BJ (cell line): ENCODE data around the gene ZPBP2. TPM values are rescaled to one million over a fixed set of nuclear protein-coding genes. Genes with fewer than 3 reads are reported as not detected.

Source experiments
- CTCF ChIA-PET: fragments of 350-600 bp; formaldehyde crosslinking; extraction: SDS; loops from one replicate; lab custom pipeline; 2021; ENCODE audit warnings: antibody characterized with exemption, inconsistent platforms; lab: Yijun Ruan, JAX
- POLR2A ChIA-PET: fragments of 300-600 bp; sonication (Branson Sonifier 250); formaldehyde crosslinking; extraction: SDS; loops from one replicate; lab custom pipeline; 2021; ENCODE audit warnings: antibody characterized with exemption; lab: Charles Lee
- DNase-seq: peaks from one replicate; pipeline ENCODE4 v3.0.0-alpha.2; 2011; ENCODE audit warnings: low read depth
- H3K27me3 ChIP-seq: 2 replicates; pipeline ENCODE4 v1.6.0; 2011; ENCODE audit warnings: low read length; ENCODE audit not compliant: control insufficient read depth, insufficient read depth
- H3K36me3 ChIP-seq: 2 replicates; pipeline ENCODE4 v1.5.1; 2011; ENCODE audit warnings: low read length; ENCODE audit not compliant: control insufficient read depth, insufficient read depth
- H3K4me3 ChIP-seq: 2 replicates; pipeline ENCODE4 v1.5.1; 2011; ENCODE audit warnings: low read depth, mild to moderate bottlenecking, control low read depth, low read length
- polyA plus RNA-seq: library from polyadenylated mRNA; depleted of rRNA; stranded (reverse); fragments of >200 nt; gene quantifications from 2 replicates; pipeline ENCODE4 v1.2.3, GENCODE V29; 2011
- TF ChIP-seq, protein P1 (sequence below): IDR thresholded peaks from 2 replicates; pipeline ENCODE4 v1.5.1; 2011; ENCODE audit warnings: low read depth, mild to moderate bottlenecking, control low read depth, inconsistent platforms, low read length, moderate library complexity; ENCODE audit not compliant: insufficient read depth

Gene ZPBP2
- polyA plus RNA-seq, 1 experiment = not detected

- H3K4me3 ChIP-seq = no peak overlapping the region
- POLR2A ChIA-PET = no interaction called here
- peaks cover 5% of the 10 kb centered on the region for H3K36me3 ChIP-seq
- H3K27me3 ChIP-seq = no peaks in the 10 kb centered on the region
- TF ChIP-seq, protein P1, sequence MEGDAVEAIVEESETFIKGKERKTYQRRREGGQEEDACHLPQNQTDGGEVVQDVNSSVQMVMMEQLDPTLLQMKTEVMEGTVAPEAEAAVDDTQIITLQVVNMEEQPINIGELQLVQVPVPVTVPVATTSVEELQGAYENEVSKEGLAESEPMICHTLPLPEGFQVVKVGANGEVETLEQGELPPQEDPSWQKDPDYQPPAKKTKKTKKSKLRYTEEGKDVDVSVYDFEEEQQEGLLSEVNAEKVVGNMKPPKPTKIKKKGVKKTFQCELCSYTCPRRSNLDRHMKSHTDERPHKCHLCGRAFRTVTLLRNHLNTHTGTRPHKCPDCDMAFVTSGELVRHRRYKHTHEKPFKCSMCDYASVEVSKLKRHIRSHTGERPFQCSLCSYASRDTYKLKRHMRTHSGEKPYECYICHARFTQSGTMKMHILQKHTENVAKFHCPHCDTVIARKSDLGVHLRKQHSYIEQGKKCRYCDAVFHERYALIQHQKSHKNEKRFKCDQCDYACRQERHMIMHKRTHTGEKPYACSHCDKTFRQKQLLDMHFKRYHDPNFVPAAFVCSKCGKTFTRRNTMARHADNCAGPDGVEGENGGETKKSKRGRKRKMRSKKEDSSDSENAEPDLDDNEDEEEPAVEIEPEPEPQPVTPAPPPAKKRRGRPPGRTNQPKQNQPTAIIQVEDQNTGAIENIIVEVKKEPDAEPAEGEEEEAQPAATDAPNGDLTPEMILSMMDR = no peak
- CTCF ChIA-PET = interaction anchor here (1.2 kb wide), 1 partner anchor 10 kb away, joined by 5 read pairs; no protein-coding TSS in a partner anchor
- no peak for DNase-seq
Observed at GRCh38 chr17:39904990-39905288, 36.9 kb downstream of the ZPBP2 start.

DNA sequence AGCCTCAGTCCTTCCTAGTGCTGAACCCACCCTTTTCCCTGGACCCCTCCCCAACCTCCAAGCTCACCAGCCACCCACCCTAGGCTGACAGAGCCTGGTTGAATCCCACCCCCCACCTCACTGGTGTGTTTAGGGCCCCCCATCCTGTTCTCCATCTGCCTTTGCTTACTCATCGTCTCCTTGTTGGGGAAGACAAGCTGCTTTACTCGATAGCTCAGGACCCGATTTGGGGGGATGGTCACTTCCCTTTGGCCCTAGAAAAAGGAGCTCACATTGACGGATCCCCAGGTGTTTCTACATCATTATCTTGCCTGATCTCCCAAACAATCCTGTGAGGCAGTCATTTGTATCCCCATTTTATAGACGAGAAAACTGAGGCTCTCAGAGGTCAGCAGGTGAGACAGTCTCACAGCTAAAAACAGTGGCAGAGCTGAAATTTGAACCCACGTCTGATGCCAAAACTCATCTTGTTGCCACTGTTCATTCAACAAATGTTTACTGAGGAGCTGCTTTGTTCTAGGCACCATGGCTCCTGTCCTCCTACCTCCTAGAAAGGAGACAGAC is 40.9 kb downstream of the ZPBP2 start:
- DNase-seq = no peak
- ChIA-PET POLR2A (no interaction called here), CTCF (interaction anchor here (0.9 to 1.7 kb wide), 3 partner anchors 10 to 72 kb away, joined by 3 read pairs; partner anchors contain the start of genes GSDMB and PSMD3)
- TF ChIP-seq, protein P1 = no peak
- no peak overlapping the region for H3K4me3 ChIP-seq
- H3K36me3 ChIP-seq = peaks cover 8% of the 10 kb centered on the region
- H3K27me3 ChIP-seq = no peaks in the 10 kb centered on the region

GRCh38 chr17:39913989-39914388 is 46.0 kb downstream of the ZPBP2 start:
- ChIA-PET CTCF (interaction anchor here (1.4 kb wide), 1 partner anchor 26 kb away, joined by 3 read pairs; no protein-coding TSS in a partner anchor), POLR2A (no interaction called here)
- Histone ChIP-seq H3K27me3 (no peaks in the 10 kb centered on the region), H3K4me3 (no peak overlapping the region), H3K36me3 (peaks cover 3% of the 10 kb centered on the region)
- DNase-seq = no peak
- TF ChIP-seq, protein P1 = no peak

DNA sequence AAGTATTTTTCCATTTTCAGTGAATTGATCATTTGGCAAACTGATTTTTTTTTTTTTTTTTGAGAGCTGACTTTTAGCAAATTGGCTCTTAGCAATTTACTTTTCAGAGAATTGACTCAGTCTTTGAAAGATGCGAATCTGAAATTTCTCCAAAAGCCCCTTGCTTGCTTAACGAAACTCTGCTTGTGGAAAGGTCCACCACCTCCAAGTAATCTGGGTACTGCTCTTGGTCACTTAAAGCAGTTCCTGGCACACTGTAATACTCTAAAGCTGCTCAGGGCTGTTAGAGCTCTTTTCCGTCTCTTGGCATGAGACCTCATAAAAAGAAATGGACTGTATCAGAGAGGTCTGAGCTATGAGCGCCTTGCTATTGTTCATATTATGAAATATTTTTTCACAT is 47.6 kb downstream of the ZPBP2 start:
- Histone ChIP-seq H3K27me3 (no peaks in the 10 kb centered on the region), H3K4me3 (no peak overlapping the region), H3K36me3 (peaks cover 10% of the 10 kb centered on the region)
- TF ChIP-seq, protein P1 = no peak
- CTCF ChIA-PET = interaction anchor here (1.3 to 1.8 kb wide), 2 partner anchors 21 to 42 kb away, joined by 3 to 4 read pairs; no protein-coding TSS in a partner anchor
- POLR2A ChIA-PET = no interaction called here
- no peak for DNase-seq

DNA sequence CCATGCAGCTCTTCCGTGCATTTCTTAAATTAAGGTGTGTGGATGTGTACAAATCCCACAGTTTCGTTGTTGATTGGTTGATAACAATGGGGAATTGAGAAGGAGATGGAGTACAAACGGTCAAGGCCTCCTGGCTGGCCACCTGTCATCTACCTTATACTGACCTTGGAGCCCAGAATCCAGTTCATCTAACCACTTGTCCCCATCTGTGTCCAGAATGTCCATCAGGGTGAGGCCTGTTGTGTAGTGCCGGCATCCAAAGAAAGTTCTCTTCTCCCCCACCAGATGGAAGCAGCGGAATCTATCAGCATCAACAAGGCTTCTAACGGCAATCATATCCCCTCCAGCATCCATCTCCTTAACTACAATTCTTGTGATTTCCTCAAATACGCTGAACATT is 48.9 kb downstream of the ZPBP2 start:
- POLR2A ChIA-PET = no interaction called here
- no peak overlapping the region for H3K4me3 ChIP-seq
- CTCF ChIA-PET = interaction anchor here (1.8 kb wide), 1 partner anchor 43 kb away, joined by 4 read pairs; no protein-coding TSS in a partner anchor
- TF ChIP-seq, protein P1 = peak; percentile 22; the same call in 1 of the 2 replicates
- H3K36me3 ChIP-seq = peaks cover 19% of the 10 kb centered on the region
- DNase-seq = no peak
- H3K27me3 ChIP-seq = no peaks in the 10 kb centered on the region
